Erythroblast (primary cell): Measurements from ENCODE around the gene YIPF4.
A peak's percentile ranks its signal among the peaks of the same experiment; 100 is the strongest.
"Not testable (repeated sequence)": the region's sequence is repeated elsewhere in the genome, so short reads cannot be mapped to it uniquely, and the experiment has no call there.

Source experiments
- DNase-seq, 2 experiments: peaks; one replicate each; lab custom pipeline; 2025; lab: John Stamatoyannopoulos, UW
- GATA1 ChIP-seq: IDR thresholded peaks from 2 replicates; pipeline ENCODE4 v1.6.1; 2011; ENCODE audit warnings: low read depth, mild to moderate bottlenecking, control low read depth, low read length, moderate library complexity
- POLR2A ChIP-seq: IDR thresholded peaks from 2 replicates; pipeline ENCODE4 v1.6.1; 2011; ENCODE audit warnings: mild to moderate bottlenecking, low read length

Gene YIPF4

DNA sequence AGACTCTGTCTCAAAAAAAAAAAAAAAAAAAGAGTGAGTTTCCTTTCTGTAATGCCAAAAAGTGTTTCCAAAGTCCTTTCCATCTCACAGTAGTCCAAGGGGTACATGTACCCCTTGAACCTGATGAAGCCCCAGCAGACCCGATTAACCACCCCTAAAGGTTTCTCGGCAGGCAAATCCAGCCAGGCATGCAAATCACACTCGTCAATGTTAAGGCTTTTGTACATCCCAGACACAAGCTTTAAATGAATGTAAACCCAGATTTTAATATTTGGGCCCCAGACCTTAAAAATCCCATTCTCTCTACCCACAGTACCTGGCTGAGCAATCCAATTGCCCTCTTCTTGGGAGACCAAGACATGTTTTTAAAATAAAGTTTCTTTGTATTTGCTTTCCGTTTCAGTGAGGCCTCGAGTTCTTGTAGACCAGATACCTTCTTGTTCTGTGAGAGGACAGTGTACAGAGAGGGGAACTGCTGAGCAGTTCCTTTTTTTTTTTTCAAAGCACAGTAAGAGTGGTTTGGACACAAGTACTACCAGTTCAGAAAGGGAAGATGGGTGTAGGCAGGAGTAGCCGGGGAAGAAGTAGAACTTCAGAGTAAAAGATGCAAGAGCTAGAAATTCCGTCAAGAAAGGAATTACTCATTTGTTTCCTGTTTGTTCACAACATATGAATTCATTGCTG is 13.1 kb upstream of the YIPF4 start, which contains the start of gene NLRC4:
TSS of gene NLRC4 (minus strand) at position 465 of the 684 bp plus-strand sequence. CDS start 8,111 bp downstream, outside the sequence.
- TF ChIP-seq POLR2A (no peak), GATA1 (no peak)
- DNase-seq = no peak

DNA sequence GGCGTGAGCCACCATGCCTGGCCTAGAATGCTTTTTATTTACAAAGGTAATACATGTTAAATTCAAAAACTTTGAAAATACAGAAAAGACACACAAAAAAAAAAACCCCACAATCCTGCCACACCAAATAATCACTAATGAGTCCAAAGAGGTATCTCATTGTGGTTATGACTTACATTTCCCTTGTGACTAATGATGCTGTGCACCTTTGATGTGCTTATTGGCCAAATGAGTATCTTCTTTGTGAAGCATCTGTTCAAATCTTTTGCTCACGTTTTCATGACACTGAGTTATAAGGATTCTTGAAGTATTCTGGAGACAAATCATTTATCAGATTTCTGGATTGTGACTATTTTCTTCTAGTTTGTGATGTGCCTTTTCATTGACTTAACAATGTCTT is 6.6 kb upstream of the YIPF4 start:
- DNase-seq = no peak
- TF ChIP-seq POLR2A = no peak
- no peak for TF ChIP-seq GATA1

DNA sequence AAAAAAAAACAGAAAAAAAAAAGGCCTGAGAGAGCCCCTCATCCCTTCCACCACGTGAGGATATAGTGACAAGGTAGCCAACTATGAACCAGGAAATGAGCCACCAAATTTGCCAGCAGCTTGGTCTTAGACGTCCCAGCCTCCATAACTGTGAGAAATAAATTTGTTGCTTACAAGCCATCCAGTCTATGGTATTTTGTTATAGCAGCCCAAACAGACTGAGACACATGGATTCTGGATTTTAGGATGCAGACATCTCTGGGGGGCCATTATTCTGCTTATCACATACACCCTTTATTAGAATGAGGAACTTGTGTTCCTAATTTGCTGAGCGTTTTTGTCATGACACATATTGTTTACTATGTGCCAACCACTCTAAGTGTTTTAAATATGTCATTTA is 5.4 kb upstream of the YIPF4 start:
- no peak for DNase-seq
- TF ChIP-seq GATA1 = no peak
- TF ChIP-seq POLR2A = no peak

DNA sequence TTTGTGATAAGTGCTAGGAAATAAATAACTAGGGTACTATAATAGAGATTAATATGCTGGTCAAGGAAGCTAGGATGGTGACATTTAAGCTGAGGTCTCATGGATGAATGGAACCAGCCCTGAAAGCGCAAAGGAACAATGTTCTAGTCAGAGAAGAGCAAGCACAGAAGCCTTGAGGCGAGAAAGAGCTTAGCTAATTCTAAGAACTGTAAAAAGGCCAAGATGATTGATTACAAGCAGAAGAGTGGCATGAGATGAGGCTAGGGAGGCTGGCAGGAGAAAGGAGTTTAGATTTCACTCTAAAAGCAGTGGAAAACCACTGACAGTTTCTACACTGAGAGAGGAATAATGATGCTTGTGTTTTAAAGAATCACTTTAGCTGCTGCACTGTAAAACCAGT is 3.4 kb upstream of the YIPF4 start:
- DNase-seq = no peak
- TF ChIP-seq POLR2A (no peak), GATA1 (no peak)

DNA sequence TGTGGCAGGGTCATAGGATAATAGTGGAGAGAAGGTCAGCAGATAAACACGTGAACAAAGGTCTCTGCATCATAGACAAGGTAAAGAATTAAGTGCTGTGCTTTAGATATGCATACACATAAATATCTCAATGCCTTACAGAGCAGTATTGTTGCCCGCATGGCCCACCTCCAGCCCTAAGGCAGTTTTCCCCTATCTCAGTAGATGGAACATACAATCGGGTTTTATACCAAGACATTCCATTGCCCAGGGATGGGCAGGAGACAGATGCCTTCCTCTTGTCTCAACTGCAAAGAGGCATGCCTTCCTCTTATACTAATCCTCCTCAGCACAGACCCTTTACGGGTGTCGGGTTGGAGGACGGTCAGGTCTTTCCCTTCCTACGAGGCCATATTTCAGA is 1.9 kb upstream of the YIPF4 start:
- not testable (repeated sequence) for DNase-seq

DNA sequence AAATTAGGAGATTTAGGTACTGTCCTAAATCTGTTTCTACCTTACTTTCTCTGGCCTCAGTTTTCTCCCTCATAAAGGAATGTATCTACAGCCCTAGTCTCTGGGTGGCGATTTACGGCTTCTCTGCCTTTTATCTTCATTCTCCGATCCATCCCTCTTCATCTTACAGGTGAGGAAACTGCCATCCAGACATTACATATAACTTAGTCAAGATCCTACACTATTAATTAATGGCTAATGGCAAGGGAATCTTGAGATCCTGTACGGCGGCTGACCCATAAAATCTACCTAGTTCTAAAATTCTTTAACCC is 386 bp upstream of the YIPF4 start:
- no peak for DNase-seq
- no peak for TF ChIP-seq GATA1
- TF ChIP-seq POLR2A = no peak

DNA sequence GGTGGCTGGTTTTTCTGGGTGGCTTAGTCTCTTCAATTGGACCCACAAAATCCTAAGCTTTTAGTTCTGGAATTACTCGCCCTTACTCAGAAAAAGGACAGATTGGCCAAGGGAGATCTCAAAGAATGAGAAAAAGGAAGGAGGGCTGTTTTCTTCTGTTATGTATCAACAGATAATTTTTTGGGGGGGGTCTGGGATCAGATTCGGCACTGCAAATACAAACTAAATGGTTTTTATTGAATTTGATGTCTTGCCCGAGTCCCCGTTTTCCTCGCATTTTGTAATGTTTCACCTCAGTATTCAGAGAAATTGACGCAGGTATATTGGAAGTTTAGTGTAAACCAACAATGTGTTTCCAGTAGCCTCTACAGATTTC is 762 bp downstream of the YIPF4 start:
- TF ChIP-seq POLR2A (no peak), GATA1 (no peak)
- no peak for DNase-seq

DNA sequence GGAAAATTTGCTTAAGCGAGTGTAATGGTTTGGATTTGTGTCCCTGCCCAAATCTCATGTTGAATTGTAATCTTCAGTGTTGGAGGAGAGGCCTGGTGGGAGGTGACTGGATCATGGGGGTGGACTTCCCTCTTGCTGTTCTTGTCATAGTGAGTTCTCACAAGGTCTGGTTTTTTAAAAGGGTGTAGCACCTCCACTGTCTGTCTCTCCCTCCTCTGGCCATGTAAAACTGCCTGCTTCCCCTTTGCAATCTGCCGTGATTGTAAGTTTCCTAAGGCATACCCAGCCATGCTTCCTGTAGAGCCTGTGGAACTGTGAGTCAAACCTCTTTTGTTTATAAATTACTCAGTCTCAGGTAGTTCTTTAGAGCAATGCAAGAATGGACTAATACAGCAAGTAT is 6.6 kb downstream of the YIPF4 start:
- no peak for TF ChIP-seq GATA1
- TF ChIP-seq POLR2A = no peak
- no peak for DNase-seq

DNA sequence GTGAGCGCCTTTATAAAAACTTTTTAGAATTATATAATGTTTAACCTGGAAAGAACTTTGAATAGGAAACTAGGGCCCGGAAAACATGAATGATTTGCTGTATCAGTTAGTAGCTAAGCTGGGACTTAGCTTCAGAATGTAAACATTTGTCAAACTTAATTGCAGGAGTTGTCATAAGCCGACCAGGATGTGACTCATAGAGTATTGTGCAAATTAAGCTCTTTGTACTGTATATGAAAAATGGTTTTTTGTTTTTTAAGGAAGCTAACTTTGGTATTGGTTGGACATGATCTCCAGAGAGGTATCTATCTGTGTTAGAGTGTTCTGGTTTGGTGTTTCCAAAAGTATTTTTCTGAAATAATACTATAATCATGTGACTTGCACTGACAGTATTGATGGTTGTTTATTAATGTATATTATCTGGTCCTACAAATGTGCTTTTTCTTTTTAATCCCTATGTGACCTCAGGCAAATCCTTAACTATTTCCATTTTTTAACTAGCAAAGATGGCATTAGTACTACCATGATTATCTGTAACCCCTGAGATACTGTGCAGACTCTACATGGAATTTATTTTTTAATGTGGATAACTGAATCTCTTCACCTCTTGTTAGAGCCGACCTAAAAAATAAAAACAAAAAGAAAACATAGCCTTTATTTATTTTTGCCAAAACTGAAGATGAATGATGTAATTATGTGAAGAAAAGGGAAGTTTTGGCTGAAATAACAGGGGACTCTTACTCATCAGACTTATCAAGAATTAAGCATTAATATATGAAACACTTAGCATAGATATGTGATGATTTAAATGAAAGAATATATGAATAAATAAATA is 11.7 kb downstream of the YIPF4 start:
- TF ChIP-seq POLR2A = no peak
- TF ChIP-seq GATA1 = no peak
- peak in 1 of 2 experiments; percentile 23 for DNase-seq

DNA sequence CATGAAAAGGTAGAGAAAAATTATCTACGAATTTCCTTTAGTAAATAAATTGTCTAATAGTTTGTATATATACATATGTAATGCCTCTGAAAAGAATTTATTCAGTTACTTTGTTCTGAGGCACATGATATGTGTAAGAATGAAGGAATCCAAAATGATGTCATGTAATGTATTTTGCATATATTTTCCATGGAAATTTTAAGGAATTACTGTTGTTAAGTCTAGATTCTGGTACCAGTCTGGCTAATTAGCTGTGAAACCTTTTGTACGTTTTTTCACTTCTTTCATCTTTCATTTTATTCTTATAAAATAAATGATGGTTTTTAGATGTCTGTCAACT is 12.3 kb downstream of the YIPF4 start:
- no peak for TF ChIP-seq POLR2A
- no peak for TF ChIP-seq GATA1
- DNase-seq = no peak

DNA sequence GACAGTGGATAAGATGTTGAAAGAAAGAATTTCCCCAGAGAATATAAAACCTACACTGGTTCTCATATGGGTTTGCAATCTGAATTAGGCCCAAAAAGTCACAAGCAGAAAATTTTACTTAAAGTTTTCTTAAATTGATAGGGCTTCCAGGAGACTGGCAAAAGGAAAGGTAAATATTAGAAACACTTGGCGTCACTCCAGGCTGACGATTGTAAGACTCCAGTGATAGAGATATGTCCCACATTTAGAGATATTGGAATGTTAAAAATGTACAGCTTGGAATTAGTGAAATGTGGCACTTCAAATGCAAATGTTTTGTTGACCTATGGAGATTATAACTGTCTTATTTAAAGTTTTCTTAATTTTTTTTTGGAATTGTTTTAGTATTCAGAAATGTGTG is 14.0 kb downstream of the YIPF4 start:
- no peak for DNase-seq
- TF ChIP-seq POLR2A (no peak), GATA1 (no peak)

DNA sequence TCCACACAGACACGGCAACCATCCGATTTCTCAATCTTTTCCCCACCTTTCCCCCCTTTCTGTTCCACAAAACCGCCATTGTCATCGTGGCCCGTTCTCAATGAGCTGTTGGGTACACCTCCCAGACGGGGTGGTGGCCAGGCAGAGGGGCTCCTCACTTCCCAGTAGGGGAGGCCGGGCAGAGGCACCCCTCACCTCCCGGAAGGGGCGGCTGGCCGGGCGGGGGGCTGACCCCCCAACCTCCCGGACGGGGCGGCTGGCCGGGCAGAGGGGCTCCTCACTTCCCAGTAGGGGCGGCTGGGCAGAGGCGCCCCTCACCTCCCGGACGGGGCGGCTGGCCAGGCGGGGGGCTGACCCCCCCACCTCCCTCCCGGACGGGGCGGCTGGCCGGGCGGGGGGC is 15.8 kb downstream of the YIPF4 start:
- DNase-seq = not testable (repeated sequence)

DNA sequence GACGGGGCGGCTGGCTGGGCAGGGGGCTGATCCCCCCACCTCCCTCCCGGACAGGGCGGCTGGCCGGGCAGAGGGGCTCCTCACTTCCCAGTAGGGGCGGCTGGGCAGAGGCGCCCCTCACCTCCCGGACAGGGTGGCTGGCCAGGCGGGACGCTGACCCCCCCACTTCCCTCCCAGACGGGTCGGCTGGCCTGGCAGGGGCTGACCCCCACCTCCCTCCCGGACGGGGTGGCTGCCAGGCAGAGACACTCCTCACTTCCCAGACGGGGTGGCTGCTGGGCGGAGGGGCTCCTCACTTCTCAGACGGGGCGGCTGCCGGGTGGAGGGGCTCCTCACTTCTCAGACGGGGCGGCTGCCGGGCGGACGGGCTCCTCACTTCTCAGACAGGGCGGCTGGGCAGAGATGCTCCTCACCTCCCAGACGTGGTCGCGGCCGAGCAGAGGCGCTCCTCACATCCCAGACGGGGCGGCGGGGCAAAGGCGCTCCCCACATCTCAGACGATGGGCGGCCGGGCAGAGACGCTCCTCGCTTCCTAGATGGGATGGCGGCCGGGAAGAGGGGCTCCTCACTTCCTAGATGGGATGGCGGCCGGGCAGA is 16.4 kb downstream of the YIPF4 start:
- not testable (repeated sequence) for DNase-seq

DNA sequence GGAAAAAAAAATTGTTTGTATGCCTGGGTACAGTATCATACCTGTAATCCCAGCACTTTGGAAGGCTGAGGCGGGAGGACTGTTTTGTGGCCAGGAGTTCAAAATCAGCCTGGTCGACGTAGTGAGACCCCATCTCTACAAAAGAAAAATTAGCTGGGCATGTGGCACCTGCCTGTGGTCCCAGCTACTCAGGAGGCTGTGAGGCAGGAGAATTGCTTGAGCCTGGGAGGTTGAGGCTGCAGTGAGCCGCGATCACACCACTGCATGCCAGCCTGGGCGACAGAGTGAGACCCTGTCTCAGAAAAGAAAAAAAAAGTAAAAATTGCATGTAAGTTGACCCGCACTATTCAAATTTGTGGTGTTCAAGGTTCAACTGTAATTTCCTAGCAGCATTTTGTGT is 32.9 kb downstream of the YIPF4 start:
- DNase-seq = no peak
- TF ChIP-seq GATA1 (no peak), POLR2A (no peak)

DNA sequence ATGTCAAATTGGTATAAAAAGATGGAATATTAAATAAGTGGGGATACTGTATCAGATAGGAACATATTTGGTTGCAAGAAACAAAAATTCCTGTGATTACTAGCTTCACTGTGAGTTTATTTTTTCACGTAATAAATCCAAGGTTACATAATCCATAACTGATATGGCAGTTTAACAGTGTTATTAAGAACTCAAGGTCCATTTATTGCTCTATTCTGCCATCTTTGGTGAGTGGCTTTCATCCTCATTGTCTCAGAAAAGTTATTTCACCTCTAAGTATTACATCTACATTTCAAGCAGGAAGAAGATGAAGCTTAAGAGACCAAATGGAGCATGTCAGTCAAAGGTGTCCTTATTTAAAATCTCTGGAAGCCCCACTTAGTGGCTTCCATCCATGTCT is 37.2 kb downstream of the YIPF4 start:
- TF ChIP-seq POLR2A (no peak), GATA1 (no peak)
- DNase-seq = no peak

DNA sequence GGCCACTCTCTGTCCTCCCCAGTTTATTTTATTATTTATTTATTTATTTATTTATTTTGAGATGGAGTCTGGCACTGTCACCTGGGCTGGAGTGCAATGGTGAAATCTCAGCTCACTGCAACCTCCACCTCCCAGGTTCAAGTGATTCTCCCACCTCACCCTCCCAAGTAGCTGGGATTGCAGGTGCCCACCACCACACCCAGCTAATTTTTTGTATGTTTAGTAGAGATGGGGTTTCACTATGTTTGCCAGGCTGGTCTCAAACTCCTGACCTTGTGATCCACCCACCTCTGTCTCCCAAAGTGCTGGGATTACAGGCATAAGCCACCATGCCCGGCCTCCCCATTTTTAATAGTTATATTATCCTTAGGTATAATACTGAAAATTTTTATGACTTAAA is 51.0 kb downstream of the YIPF4 start:
- DNase-seq = not testable (repeated sequence)

DNA sequence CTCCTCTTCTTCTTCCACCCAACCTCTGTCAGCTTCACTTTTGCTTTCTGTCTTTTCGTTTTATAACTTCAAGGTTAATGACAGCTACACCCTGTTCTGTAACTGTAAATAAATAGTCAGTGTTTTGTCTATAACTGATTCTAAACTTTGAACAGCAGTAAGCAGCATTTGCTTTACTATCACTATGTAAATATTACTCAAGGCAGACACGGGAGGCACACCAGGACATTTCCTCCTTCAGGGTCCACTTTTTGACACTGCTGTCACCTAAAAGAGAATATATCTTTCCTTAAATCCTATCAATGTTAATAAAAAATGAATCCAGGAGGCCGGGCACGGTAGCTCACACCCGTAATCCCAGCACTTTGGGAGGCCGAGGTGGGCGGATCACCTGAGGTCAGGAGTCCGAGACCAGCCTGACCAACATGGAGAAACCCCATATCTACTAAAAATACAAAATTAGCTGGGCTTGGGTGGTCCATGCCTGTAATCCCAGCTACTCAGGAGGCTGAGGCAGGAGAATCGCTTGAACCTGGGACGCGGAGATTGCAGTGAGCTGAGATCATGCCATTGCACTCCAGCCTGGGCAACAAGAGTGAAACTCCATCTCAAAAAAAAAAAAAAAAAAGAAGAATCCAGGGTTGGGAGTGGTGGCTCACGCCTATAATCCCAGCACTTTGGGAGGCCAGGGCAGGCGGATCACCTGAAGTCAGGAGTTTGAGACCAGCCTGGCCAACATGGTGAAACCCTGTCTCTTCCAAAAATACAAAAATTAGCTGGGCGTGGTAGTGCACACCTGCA is 51.7 kb downstream of the YIPF4 start:
- DNase-seq = not testable (repeated sequence)
